ENCODE measurements around the gene BBOX1.

DNA sequence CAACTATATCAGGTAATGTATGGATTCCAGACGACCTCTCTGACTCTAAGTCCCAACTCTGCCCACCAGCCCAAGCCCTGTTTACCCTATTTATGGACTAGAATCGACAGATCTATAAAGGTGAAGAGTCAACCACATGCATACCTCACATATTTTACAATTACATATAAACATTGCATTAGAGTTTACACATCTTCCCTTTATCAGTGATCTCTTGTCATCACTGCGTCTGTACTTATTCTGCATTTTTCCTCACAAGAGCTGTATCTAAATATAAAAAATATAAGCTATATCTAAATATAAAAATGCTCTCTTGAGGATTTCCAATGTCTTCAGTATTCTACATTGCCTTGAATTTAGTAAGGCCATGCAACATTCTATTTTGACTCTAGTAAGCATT, 38.2 kb upstream of the BBOX1 start:
- TF ChIP-seq ZNF384 (IDR thresholded peaks at IDR 0.05) (no peak), SP1 (IDR thresholded peaks at IDR 0.05) (no peak), FOXA1 (IDR thresholded peaks at IDR 0.05) (no peak), ELF4 (IDR thresholded peaks at IDR 0.05) (no peak), HDGF (IDR thresholded peaks at IDR 0.05; ENCODE audit: borderline replicate concordance) (no peak), FOXM1 (IDR thresholded peaks at IDR 0.05; ENCODE audit: borderline replicate concordance) (no peak), CTBP1 (IDR thresholded peaks at IDR 0.05; ENCODE audit: borderline replicate concordance) (no peak), ARNT (IDR thresholded peaks at IDR 0.05) (no peak), SUZ12 (IDR thresholded peaks at IDR 0.05) (no peak), L3MBTL2 (conservative IDR thresholded peaks at IDR 0.05) (no peak), PKNOX1 (IDR thresholded peaks at IDR 0.05) (no peak), BHLHE40 (IDR thresholded peaks at IDR 0.05; ENCODE audit: borderline replicate concordance) (no peak)

Data from HEK293T (cell line).